ENCODE measurements around the gene TMEM164.

The TMEM164 gene

DNA sequence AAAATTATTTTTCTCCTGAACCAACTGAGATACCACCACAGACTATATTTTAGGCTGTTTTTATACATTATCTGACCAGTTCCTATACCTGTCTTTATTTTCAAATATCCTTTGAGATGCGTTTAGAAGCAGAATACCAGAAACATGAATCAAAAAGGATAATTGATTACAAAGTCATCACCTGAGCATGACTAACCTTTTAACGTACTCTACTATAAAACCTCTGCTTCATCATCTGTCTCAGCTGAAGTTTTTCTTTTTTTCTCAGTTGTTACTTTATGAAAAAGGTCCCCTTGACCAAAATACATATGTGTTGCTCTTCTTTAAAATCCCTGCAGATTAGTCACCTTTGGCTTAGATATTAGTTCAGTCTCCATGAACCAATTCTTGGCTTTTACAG lies 205.2 kb downstream of the TMEM164 start:
- DNase-seq (ENCODE audit: low read depth in 2 of 2) = no peak

DNA sequence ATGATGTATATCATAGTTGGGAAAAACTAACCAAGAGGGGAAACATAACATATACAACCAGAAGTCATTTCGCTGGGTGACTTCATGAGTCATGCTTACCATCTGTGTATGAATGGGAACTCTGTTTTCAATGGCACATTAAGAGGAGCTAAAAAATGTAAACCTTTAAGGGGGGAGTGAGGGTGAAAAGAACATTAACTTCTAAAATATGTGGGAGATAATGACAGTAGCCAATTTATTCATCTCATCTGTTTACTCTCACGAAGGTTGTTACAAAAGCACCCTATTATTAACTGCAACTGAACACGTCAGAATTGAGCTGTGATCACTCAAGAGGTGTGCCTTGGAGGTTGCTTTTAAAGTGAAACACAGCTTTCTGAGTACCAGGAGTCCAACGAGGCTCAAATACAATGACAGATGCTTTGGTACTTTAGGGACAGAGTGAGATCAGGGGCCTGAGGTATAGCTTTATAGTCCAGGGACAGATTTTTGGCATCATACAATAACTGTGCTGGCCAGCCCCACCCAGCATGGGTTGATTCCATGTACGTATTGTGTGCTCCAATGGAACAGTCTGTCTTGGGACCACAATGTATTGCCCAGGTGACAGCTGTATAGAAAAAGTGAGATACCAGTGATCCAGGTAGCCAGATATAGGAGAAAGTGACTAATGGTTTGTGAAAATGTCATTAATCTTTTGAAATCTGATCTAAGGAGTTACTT lies 207.7 kb downstream of the TMEM164 start:
- no peak for DNase-seq (ENCODE audit: low read depth in 2 of 2)

DNA sequence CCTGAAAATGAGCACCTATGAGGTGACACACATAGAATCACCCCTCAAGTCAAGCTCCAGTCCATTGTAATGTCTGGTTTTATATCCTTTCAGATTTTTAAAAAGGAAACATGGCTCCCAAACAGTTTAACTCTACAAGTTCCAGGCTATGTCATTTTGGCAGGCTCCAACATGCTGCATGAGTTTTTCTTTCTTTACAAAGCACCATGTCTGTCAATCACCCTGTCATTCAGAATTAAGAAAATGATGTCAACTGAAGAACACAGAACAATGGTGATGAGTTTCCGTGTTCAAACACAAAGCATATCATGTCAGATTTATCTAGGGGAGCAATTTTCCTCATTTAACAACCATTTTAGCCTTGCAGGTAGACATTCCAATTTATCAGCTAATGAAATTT lies 208.4 kb downstream of the TMEM164 start:
- no peak for DNase-seq (ENCODE audit: low read depth in 2 of 2)

DNA sequence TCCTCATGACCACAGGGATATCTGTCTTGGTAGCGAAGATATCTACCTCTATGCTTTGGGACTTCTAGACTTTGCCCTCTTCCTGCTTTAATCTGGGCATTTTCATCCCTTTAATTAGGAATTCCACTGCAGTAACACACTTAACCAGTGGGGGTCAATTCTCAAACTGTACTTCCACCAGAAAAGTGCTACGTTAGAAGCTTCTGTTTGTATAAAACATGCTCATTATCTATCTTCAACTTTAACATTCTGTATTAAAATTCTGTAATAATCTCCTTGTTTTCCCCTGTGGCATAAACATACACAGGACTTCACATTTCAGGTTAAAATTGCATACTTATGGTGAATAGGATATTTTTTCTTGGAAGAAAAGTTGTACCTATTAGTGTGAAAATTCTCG lies 209.4 kb downstream of the TMEM164 start:
- no peak for DNase-seq (ENCODE audit: low read depth in 2 of 2)

DNA sequence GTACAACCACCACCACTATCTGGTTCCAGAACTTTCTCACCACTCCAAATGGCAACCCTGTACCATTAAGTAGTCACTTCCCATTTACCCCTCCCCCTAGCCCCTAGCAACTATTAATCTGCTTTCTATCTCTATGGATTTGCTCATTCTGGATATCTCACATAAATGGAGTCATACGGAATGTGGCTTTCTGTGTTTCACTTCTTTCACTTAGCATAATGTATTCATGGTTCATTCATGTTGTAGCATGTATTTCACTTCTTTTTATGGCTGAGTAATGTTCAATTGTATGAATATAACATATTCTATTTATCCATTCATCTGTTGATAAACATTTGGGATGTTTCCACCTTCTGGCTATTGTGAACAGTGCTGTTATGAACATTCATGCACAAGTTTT lies 210.3 kb downstream of the TMEM164 start:
- no peak for DNase-seq (ENCODE audit: low read depth in 2 of 2)

DNA sequence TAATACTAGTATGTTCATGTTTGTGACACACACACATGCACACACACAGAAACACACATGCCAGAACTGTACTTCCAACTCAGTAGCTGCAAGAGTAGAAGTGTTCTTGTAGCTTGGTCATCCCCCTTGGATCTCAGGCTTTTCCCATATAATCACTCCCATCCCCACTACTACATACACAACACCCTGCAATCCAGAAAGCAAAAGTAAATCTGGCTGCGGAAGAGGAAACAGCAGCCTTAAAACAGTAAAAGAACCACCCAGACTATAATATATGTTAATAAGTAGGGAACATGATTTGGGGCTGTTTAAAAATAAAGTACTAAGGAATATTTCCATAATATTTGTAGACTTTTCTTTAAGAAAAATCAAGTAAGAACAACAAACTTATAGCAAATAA lies 211.8 kb downstream of the TMEM164 start:
- no peak for DNase-seq (ENCODE audit: low read depth in 2 of 2)

DNA sequence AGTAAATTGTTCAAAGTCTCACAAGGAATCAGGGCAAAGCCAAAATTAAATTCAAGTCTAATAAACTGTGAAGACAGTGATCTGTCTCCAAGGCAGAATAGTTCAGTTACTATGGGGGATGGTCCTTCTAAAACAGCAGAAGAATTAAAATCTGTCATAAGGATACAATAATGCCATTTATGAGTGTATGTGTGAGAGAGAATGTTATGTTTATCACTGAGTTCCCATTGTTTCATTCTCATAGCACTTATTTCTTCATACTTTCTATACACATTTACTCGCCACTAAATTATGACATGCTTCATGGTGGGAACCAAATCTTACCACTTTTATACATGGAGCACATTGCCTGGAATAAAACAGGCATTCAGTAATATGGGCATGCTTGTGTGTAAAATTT lies 212.5 kb downstream of the TMEM164 start:
- no peak for DNase-seq (ENCODE audit: low read depth in 2 of 2)

DNA sequence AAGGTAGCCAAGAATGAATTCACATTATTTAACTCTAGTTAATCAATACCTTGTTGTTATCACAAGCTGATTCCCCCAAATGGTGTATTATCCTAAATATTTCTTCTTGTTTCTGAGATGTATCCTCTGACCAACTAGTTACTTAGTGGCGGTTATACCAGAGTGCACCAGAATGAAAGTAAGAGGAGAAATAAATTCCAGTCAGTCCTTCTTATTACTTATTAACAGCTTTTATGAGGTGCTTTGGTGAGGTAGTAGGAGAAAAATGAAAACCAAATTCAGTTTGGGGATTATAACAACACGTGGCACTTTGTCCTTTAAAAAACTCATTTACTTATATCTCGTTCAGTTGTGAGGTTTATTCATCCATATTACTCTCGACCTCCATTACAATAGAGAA lies 213.1 kb downstream of the TMEM164 start:
- DNase-seq (ENCODE audit: low read depth in 2 of 2) = no peak

DNA sequence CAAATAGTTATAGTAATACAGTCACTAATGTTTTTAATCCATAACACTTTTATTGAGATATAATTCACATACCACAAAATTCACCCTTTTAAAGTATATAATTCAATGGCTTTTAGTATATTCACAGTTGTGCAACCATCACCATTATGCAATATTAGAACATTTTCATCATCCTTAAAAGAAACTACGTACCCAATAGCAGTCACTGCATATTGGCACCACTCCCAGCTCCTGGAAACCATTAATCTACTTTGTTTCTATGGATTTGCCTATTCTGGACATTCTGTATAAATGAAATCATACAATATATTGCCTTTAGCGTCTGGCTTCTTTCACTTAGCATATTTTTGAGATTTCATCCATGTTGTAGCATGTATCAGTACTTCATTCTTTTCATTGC lies 215.7 kb downstream of the TMEM164 start:
- DNase-seq (ENCODE audit: low read depth in 2 of 2) = no peak

DNA sequence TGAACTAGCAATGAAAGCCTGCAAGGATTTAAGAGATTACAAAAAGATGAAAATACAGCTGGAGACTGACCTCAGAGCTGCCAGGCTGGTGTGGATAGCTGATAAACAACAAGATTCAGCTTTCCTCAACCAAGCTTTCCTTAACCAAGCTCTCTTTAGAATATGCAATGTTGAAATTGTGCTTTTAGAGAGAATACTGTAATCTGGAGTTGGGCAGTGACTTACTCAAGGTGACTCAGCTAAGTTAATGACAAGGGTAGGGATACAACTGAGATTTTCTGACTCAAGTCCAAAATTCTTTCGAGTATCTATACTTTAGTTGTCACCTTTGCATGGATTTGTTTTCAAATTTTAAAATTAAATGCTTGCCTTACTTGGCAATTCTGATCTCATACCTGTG lies 217.0 kb downstream of the TMEM164 start:
- no peak for DNase-seq (ENCODE audit: low read depth in 2 of 2)

DNA sequence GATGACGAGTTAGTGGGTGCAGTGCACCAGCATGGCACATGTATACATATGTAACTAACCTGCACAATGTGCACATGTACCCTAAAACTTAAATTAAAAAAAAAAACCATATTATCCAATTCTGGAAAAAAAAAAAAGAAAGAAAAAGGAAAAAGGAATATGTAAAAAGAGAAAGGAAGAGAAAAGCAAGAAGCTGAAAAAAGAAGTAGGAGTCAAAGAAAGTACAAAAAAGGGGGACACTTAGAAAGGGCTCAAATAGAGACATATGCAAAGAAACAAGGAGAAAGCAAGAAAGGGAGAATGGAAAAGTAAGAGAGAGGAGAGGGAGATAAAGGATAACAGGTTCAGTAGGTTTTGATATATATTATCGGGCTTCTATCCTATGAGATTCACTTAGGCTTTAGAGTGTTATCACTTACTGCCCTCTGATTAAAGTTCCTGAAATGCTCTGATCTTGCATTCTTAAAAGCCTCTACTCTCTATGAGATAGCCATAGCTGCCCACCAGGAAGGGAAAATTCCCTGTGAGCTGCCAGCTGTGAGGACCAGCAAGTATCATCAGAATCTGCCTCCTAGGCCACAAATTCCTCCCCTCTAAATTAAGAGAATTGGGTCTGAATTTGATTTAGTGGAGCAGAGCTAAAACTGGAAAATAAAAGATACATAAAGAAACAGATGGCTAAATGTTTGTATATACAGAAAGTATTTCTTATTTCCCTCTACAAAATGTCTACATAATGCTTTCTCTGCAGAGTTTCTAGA lies 219.8 kb downstream of the TMEM164 start:
- DNase-seq (ENCODE audit: low read depth in 2 of 2) = no peak

DNA sequence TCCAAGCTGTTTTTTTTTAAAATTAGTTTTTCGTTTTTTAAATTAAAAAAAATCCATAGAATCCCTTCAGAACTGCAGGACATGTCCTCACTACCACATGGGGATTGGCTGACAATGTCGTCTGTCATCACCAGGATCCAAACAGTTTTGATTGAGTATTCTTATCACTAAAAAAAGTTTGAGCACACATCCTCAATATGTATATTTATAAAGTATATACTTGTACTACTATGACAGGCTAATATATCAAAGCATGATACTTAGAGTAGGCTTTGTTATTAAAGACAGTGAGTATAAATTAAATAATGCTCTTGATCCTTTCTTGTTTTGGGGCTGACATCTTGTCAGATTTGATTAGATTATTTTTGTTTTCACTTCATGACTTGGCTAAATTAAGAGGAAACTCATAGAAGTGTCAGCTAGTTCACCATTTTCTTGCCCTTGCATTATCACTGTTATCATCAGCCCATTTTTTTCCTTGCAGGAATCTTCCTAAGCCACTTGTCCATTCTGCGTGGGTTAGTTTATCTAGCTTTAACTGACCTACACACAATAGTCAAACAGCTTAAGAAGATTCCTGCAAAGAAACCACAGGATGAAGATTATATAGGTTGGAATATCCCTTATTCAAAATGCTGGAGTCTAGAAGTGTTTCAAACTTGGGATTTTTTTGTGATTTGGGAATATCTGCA lies 222.2 kb downstream of the TMEM164 start:
- DNase-seq (ENCODE audit: low read depth in 2 of 2) = no peak

DNA sequence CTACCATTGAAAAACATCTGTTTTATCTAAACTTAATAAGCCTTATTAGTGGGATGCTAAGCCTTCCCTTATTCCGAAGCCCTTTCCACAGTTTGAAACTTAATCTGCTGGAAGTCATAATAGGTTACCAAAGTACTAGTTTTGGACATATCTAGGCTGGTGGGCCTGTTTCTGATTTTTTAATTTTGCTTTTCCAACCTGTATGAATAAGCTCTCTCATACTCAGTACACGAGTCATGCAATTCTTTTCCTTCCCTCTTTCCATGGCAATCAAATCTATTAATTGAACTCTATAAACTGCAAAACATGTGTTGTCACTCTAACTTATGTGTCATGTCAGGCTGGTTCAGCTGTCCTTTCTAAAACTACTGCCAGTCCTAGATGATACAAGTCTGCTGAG lies 224.0 kb downstream of the TMEM164 start:
- no peak for DNase-seq (ENCODE audit: low read depth in 2 of 2)

All from stimulated activated CD8-positive, alpha-beta memory T cell treated with anti-CD3 and anti-CD28 coated beads, Interleukin-7, amount 100 ng/mL, for 4 hours (primary cell).